Testis (tissue), 2 donors: ENCODE results near the gene POGZ.

ENCODE experiments used
- POLR2A ChIP-seq: fragments of 450-650 bp; IDR thresholded peaks from one replicate; pipeline ENCODE4 v1.6.1; 2017; ENCODE audit warnings: antibody characterized with exemption, mild to moderate bottlenecking, moderate library complexity
- TF ChIP-seq, protein P1 (sequence below), 3 experiments: fragments of 450-650 bp in 2 of 3; fragments of 200-600 bp in 1 of 3; sonication (generic) in 1 of 3; IDR thresholded peaks; one replicate each; pipeline ENCODE4 v1.5.1; 2016 to 2019; ENCODE audit warnings: antibody characterized with exemption in 3 of 3, mild to moderate bottlenecking in 2 of 3, moderate library complexity in 1 of 3

DNA sequence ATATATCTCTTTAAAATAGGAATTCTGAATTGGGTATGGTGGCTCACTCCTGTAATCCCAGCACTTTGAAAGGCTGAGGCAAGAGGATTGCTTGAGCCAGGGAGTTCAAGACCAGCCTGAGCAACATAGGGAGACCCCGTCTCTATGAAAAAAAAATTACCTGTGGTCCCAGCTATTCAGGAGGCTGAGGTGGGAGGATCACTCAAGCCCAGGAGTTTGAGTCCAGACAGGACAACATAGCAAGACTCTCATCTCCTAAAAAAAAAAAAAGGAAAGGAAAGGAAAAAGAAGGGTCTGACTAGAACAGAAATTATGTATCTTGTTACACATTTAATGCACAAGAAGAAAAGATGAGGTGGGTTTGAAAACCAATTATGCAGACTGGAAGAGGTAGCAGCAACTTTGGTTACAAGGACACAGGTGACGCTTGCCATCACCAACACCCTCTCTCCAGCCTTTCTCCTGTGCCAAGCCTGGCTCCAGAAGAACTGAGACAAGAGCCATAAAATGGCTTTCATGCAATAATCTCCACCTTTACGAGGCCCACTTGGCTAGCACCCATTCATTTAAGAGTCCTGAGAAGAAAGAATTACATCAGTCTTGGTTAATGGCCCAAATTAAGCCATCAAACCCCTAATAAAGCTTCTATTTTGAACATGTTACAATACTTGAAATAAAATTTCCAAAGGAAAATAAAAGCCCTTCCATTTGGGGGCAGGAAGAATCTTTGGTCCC, 82.0 kb downstream of the POGZ start:
- TF ChIP-seq, protein P1, sequence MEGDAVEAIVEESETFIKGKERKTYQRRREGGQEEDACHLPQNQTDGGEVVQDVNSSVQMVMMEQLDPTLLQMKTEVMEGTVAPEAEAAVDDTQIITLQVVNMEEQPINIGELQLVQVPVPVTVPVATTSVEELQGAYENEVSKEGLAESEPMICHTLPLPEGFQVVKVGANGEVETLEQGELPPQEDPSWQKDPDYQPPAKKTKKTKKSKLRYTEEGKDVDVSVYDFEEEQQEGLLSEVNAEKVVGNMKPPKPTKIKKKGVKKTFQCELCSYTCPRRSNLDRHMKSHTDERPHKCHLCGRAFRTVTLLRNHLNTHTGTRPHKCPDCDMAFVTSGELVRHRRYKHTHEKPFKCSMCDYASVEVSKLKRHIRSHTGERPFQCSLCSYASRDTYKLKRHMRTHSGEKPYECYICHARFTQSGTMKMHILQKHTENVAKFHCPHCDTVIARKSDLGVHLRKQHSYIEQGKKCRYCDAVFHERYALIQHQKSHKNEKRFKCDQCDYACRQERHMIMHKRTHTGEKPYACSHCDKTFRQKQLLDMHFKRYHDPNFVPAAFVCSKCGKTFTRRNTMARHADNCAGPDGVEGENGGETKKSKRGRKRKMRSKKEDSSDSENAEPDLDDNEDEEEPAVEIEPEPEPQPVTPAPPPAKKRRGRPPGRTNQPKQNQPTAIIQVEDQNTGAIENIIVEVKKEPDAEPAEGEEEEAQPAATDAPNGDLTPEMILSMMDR (IDR thresholded peaks at IDR 0.05), result no peak
- TF ChIP-seq POLR2A, result no peak
